ENCODE measurements around the gene FBLN2. TPM values are rescaled to one million over a fixed set of nuclear protein-coding genes. Genes with fewer than 3 reads are reported as not detected.

FBLN2 gene
- total and polyA plus RNA-seq, 10 of the 15 experiments (the other 5 are each of a cell fraction or from before 2014, with no cell fraction given), result 0.03 to 0.41 (median 0.12) TPM; not detected in 2

DNA sequence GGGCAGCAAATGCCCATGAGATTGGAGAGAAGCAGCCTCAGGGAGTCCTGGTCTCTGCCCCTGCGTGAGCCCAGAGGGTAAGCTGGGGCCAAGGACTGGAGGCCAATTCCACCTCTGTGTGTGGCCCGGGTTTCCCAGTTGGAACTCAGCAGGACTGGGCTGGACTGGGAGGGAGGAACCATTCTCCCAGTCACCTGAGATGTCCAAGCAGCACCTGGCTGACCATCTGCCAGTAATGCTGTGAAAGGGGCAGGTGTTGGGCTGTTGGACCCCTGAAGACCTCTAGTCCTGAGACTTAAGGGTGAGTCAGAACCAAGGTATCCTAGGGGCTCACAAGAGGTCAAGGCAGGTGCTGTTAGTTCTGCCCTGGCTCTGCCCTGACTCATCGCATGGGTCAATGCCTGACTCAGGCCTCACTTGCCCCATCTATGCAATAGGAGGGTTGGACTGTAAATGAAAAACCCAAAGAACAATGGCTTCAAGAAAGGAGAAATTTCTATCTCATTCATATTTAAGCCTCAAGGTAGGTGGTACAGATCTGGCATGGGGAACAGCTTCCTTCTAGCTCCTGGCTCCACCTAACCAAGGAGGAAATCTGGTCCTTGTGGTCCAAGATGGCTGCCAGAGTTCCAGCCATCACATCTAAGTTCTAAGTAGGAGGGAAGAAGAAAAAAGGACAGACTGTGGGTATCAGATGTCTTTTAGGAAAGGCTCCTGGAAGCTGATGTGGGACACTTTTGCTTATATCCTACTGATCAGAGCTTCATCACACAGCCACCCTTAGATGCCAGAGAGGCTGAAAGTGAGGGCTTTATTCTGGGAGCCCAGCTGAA lies 111.3 kb downstream of the FBLN2 start:
- SMC1A ChIA-PET (ENCODE audit: uncharacterized antibody, unreplicated experiment), result no interaction called here
- ATAC-seq (no peak), DNase-seq (ENCODE audit: low read depth, low spot score) (no peak), FAIRE-seq (no peak)
- POLR2A ChIA-PET, result interaction anchor here (0.6 kb wide), 1 partner anchor 1265 kb away, joined by 8 read pairs; no protein-coding TSS in a partner anchor
- CTCF ChIA-PET, result interaction anchor here (0.9 kb wide), 1 partner anchor 12 kb away, joined by 3 read pairs; no protein-coding TSS in a partner anchor
- intact Hi-C loops (cut with micrococcal nuclease; ENCODE audit: unreplicated experiment) (no loop called here), in situ Hi-C loops (cut with MboI) (no loop called here)
- Histone ChIP-seq H3K9me3 (replicated peaks; ENCODE audit: control insufficient read depth, insufficient read depth, low read length) (no peaks in the 10 kb centered on the region), H3K9ac (ENCODE audit: control insufficient read depth, insufficient read depth, low read length) (no peak overlapping the region), H2AFZ (ENCODE audit: control insufficient read depth, low read depth, low read length) (no peak overlapping the region), H3K36me3 (ENCODE audit: control insufficient read depth in 2 of 2, insufficient read depth in 2 of 2, low read length in 1 of 2) (no peaks in the 10 kb centered on the region), H3K4me3 (no peak overlapping the region), H3K79me2 (ENCODE audit: control insufficient read depth, insufficient read depth, low read length) (no peaks in the 10 kb centered on the region), H3K4me1 (ENCODE audit: control insufficient read depth, insufficient read depth, low read length) (no peaks in the 10 kb centered on the region), H3K4me2 (ENCODE audit: control insufficient read depth, insufficient read depth) (no peak overlapping the region), H4K20me1 (ENCODE audit: control insufficient read depth, insufficient read depth) (no peaks in the 10 kb centered on the region), H3K27ac (ENCODE audit: control insufficient read depth, insufficient read depth) (no peak overlapping the region), H3K27me3 (replicated peaks in 1 of 2; ENCODE audit: control insufficient read depth in 2 of 2, insufficient read depth in 2 of 2, low read length in 1 of 2) (peaks cover 2 to 3% of the 10 kb centered on the region in 2 experiments; a peak in 1 of 4 replicates)
- 36% methylated on average over 3 of the region's 3 CpGs for WGBS (ENCODE audit: insufficient coverage, insufficient replicate concordance, low lambda C conversion rate, missing lambda C conversion rate)
- no TSS peak for BruUV-seq (replicated peaks)
- RAD21 ChIA-PET (ENCODE audit: unreplicated experiment), result no interaction called here
- no peak for TF ChIP-seq NBN (IDR thresholded peaks at IDR 0.05)
- TF ChIP-seq SPI1 (IDR thresholded peaks at IDR 0.05; ENCODE audit: borderline replicate concordance, insufficient read depth, low read depth, low read length), result no peak
- no peak for TF ChIP-seq CEBPB (IDR thresholded peaks at IDR 0.05; ENCODE audit: borderline replicate concordance in 1 of 2, low read depth in 2 of 2, low read length in 2 of 2)
- TF ChIP-seq PAX8 (IDR thresholded peaks at IDR 0.05), result no peak
- no peak for TF ChIP-seq E4F1 (IDR thresholded peaks at IDR 0.05; ENCODE audit: borderline replicate concordance, partially characterized antibody)
- TF ChIP-seq CBFB (IDR thresholded peaks at IDR 0.05; ENCODE audit: low read depth), result no peak
- TF ChIP-seq SKIL (IDR thresholded peaks at IDR 0.05; ENCODE audit: low read depth, poor library complexity, severe bottlenecking), result no peak
- no peak for TF ChIP-seq EP300 (IDR thresholded peaks at IDR 0.05; ENCODE audit: borderline replicate concordance in 1 of 2, control insufficient read depth in 1 of 2, low read depth in 2 of 2, low read length in 2 of 2)
- TF ChIP-seq, protein P1, sequence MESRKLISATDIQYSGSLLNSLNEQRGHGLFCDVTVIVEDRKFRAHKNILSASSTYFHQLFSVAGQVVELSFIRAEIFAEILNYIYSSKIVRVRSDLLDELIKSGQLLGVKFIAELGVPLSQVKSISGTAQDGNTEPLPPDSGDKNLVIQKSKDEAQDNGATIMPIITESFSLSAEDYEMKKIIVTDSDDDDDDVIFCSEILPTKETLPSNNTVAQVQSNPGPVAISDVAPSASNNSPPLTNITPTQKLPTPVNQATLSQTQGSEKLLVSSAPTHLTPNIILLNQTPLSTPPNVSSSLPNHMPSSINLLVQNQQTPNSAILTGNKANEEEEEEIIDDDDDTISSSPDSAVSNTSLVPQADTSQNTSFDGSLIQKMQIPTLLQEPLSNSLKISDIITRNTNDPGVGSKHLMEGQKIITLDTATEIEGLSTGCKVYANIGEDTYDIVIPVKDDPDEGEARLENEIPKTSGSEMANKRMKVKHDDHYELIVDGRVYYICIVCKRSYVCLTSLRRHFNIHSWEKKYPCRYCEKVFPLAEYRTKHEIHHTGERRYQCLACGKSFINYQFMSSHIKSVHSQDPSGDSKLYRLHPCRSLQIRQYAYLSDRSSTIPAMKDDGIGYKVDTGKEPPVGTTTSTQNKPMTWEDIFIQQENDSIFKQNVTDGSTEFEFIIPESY (IDR thresholded peaks at IDR 0.05), result no peak
- no peak for TF ChIP-seq SMC3 (IDR thresholded peaks at IDR 0.05; ENCODE audit: borderline replicate concordance, low read length)
- TF ChIP-seq NFYB (IDR thresholded peaks at IDR 0.05; ENCODE audit: insufficient read depth, low read depth, low read length), result no peak
- TF ChIP-seq MTA3 (IDR thresholded peaks at IDR 0.05; ENCODE audit: borderline replicate concordance, low read length), result no peak
- TF ChIP-seq SREBF2 (IDR thresholded peaks at IDR 0.05; ENCODE audit: low read length), result no peak

Measured in GM12878 (cell line).